Measurements from ENCODE around the gene DOCK9. TPM values are rescaled to one million over a fixed set of nuclear protein-coding genes. Genes with fewer than 3 reads are reported as not detected.

DOCK9 gene
- total RNA-seq, 1 experiment from 2014 or later = 30.5 TPM

- H3K27ac ChIP-seq (ENCODE audit: low read length) = no peak overlapping the region
- H3K27me3 ChIP-seq (ENCODE audit: control insufficient read depth, insufficient read depth, low read length) = peaks cover 2% of the 10 kb centered on the region; the same call in 1 of the 2 replicates
- CTCF ChIA-PET = no interaction called here
- H3K36me3 ChIP-seq (ENCODE audit: control insufficient read depth, insufficient read depth, low read length) = no peaks in the 10 kb centered on the region
- TF ChIP-seq POLR2AphosphoS5 (IDR thresholded peaks at IDR 0.05; ENCODE audit: low read depth, low read length) (no peak), REST (IDR thresholded peaks at IDR 0.05; ENCODE audit: insufficient read depth in 1 of 2, low read depth in 2 of 2, low read length in 1 of 2) (no peak), SIN3A (IDR thresholded peaks at IDR 0.05; ENCODE audit: borderline replicate concordance, insufficient read depth, low read depth, low read length) (no peak), TCF7L2 (IDR thresholded peaks at IDR 0.05; ENCODE audit: low read depth, low read length) (no peak)
- TF ChIP-seq, protein P1, sequence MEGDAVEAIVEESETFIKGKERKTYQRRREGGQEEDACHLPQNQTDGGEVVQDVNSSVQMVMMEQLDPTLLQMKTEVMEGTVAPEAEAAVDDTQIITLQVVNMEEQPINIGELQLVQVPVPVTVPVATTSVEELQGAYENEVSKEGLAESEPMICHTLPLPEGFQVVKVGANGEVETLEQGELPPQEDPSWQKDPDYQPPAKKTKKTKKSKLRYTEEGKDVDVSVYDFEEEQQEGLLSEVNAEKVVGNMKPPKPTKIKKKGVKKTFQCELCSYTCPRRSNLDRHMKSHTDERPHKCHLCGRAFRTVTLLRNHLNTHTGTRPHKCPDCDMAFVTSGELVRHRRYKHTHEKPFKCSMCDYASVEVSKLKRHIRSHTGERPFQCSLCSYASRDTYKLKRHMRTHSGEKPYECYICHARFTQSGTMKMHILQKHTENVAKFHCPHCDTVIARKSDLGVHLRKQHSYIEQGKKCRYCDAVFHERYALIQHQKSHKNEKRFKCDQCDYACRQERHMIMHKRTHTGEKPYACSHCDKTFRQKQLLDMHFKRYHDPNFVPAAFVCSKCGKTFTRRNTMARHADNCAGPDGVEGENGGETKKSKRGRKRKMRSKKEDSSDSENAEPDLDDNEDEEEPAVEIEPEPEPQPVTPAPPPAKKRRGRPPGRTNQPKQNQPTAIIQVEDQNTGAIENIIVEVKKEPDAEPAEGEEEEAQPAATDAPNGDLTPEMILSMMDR (IDR thresholded peaks at IDR 0.05) = no peak
- no peaks in the 10 kb centered on the region for H3K9me3 ChIP-seq (ENCODE audit: control insufficient read depth, insufficient read depth, low read depth, low read length)
- intact Hi-C loops (cut with micrococcal nuclease; ENCODE audit: unreplicated experiment) = no loop called here
- in situ Hi-C loops (cut with HindIII; ENCODE audit: low pct_unique_long_range_greater_than_20kb, low sequenced_read_pairs) = no loop called here
- H3K4me1 ChIP-seq (ENCODE audit: control insufficient read depth, insufficient read depth, low read length) = no peaks in the 10 kb centered on the region
- DNase-seq (ENCODE audit: low read depth, low spot score) (no peak), ATAC-seq (no peak)
- POLR2A ChIA-PET = no interaction called here
- no TSS peak for BruUV-seq (replicated peaks)
- no peak overlapping the region for H3K4me3 ChIP-seq (ENCODE audit: low read depth in 2 of 2, low read length in 2 of 2)
Observed at GRCh38 chr13:98761126-98761985, 216.5 kb downstream of the DOCK9 start.

GRCh38 chr13:98755729-98756128 lies 222.1 kb downstream of the DOCK9 start:
- ATAC-seq = no peak
- Histone ChIP-seq H3K9me3 (ENCODE audit: control insufficient read depth, insufficient read depth, low read depth, low read length) (no peaks in the 10 kb centered on the region), H3K27ac (ENCODE audit: low read length) (no peak overlapping the region), H3K27me3 (ENCODE audit: control insufficient read depth, insufficient read depth, low read length) (peaks cover 4% of the 10 kb centered on the region; the same call in 1 of the 2 replicates), H3K36me3 (ENCODE audit: control insufficient read depth, insufficient read depth, low read length) (no peaks in the 10 kb centered on the region), H3K4me1 (ENCODE audit: control insufficient read depth, insufficient read depth, low read length) (no peaks in the 10 kb centered on the region), H3K4me3 (ENCODE audit: low read depth in 2 of 2, low read length in 2 of 2) (no peak overlapping the region)
- CTCF ChIA-PET = no interaction called here
- TF ChIP-seq SIN3A (IDR thresholded peaks at IDR 0.05; ENCODE audit: borderline replicate concordance, insufficient read depth, low read depth, low read length) (no peak), REST (IDR thresholded peaks at IDR 0.05; ENCODE audit: insufficient read depth in 1 of 2, low read depth in 2 of 2, low read length in 1 of 2) (no peak), TCF7L2 (IDR thresholded peaks at IDR 0.05; ENCODE audit: low read depth, low read length) (no peak)
- intact Hi-C loops (cut with micrococcal nuclease; ENCODE audit: unreplicated experiment) = no loop called here
- DNase-seq (ENCODE audit: low read depth, low spot score) = no peak
- POLR2A ChIA-PET = no interaction called here
- in situ Hi-C loops (cut with HindIII; ENCODE audit: low pct_unique_long_range_greater_than_20kb, low sequenced_read_pairs) = no loop called here
- no TSS peak for BruUV-seq (replicated peaks)

Data from Panc1 (cell line).